H1 (cell line): ENCODE measurements around the gene PLN. TPM values are rescaled to one million over a fixed set of nuclear protein-coding genes. Genes with fewer than 3 reads are reported as not detected.

ENCODE experiments used
- CTCF ChIA-PET: fragments of 300-600 bp; sonication (Branson Sonifier 250); formaldehyde crosslinking; loops from one replicate; lab custom pipeline; 2021; ENCODE audit not compliant: partially characterized antibody; lab: Charles Lee
- POLR2A ChIA-PET: fragments of 300-600 bp; sonication (Branson Sonifier 250); formaldehyde crosslinking; loops from one replicate; lab custom pipeline; 2021; ENCODE audit warnings: inconsistent platforms; ENCODE audit not compliant: partially characterized antibody; lab: Charles Lee
- DNase-seq, 2 experiments: peaks; one replicate each; pipeline versions ENCODE4 v3.0.0 to v3.0.0-alpha.2; 2010 to 2022; ENCODE audit warnings: low spot score in 2 of 2, low read depth in 1 of 2, mixed read lengths in 1 of 2
- FAIRE-seq: peaks from 2 replicates; lab custom pipeline; 2011; peaks lifted over from hg19 to GRCh38; lab: Jason Lieb, UNC
- H2AFZ ChIP-seq: 2 replicates; pipeline ENCODE4 v1.8.1; 2012; ENCODE audit warnings: low read length, inconsistent platforms
- H2AK5ac ChIP-seq: 2 replicates; pipeline ENCODE4 v1.6.1; 2013; ENCODE audit warnings: low read depth, low read length
- H2BK120ac ChIP-seq: replicated peaks from 2 replicates; pipeline ENCODE3; 2013; ENCODE audit warnings: low read depth, low read length, inconsistent platforms
- H2BK12ac ChIP-seq: 2 replicates; pipeline ENCODE4 v1.6.1; 2013; ENCODE audit warnings: low read depth, low read length
- H2BK15ac ChIP-seq: 2 replicates; pipeline ENCODE4 v1.6.1; 2013; ENCODE audit warnings: low read length
- H2BK20ac ChIP-seq: 2 replicates; pipeline ENCODE4 v1.6.1; 2013; ENCODE audit warnings: low read length
- H2BK5ac ChIP-seq: 2 replicates; pipeline ENCODE4 v1.6.1; 2013; ENCODE audit warnings: low read depth, low read length
- H3K14ac ChIP-seq: 2 replicates; pipeline ENCODE4 v1.6.1; 2013; ENCODE audit warnings: inconsistent platforms; ENCODE audit not compliant: insufficient read length
- H3K18ac ChIP-seq: 2 replicates; pipeline ENCODE4 v1.6.1; 2013; ENCODE audit warnings: low read length; ENCODE audit errors: extremely low read depth
- H3K23ac ChIP-seq: 2 replicates; pipeline ENCODE4 v1.6.1; 2013; ENCODE audit warnings: inconsistent platforms; ENCODE audit not compliant: insufficient read length
- H3K23me2 ChIP-seq: 2 replicates; pipeline ENCODE4 v1.6.1; 2013; ENCODE audit warnings: low read depth, low read length
- H3K27ac ChIP-seq: 2 replicates; pipeline ENCODE4 v1.6.1; 2011; ENCODE audit warnings: low read depth, low read length, inconsistent platforms
- H3K27me3 ChIP-seq, 4 experiments: replicated peaks in 1 of 4; 1 replicate in 1 of 4; 2 replicates in 3 of 4; pipeline versions ENCODE4 v1.6.1 to v1.8.1; 2011 to 2013; ENCODE audit warnings: low read length in 3 of 4, mild to moderate bottlenecking in 3 of 4, inconsistent platforms in 2 of 4, mixed read lengths in 2 of 4, moderate library complexity in 1 of 4; ENCODE audit not compliant: control insufficient read depth in 3 of 4, insufficient read depth in 3 of 4; ENCODE audit errors: extremely low read depth in 1 of 4
- H3K36me3 ChIP-seq, 4 experiments: 2 replicates each; pipeline versions ENCODE4 v1.6.1 to v1.8.1; 2011 to 2013; ENCODE audit warnings: mild to moderate bottlenecking in 4 of 4, low read length in 3 of 4, moderate library complexity in 2 of 4, control low read depth in 1 of 4, inconsistent platforms in 1 of 4; ENCODE audit not compliant: insufficient read depth in 4 of 4, control insufficient read depth in 2 of 4
- H3K4ac ChIP-seq: replicated peaks from 2 replicates; pipeline ENCODE3; 2013; ENCODE audit warnings: low read length, low read depth, mixed read lengths, inconsistent platforms; ENCODE audit not compliant: insufficient read length
- H3K4me1 ChIP-seq, 4 experiments: replicated peaks in 1 of 4; 1 replicate in 1 of 4; 2 replicates in 3 of 4; pipeline versions ENCODE4 v1.6.1 to v1.8.1; 2011 to 2013; ENCODE audit warnings: low read length in 3 of 4, inconsistent platforms in 2 of 4, mixed read lengths in 1 of 4; ENCODE audit not compliant: insufficient read depth in 4 of 4, control insufficient read depth in 3 of 4
- H3K4me2 ChIP-seq, 2 experiments: 2 replicates each; pipeline versions ENCODE4 v1.6.1 to v1.8.1; 2011 to 2013; ENCODE audit warnings: low read depth in 2 of 2, low read length in 2 of 2, control low read depth in 1 of 2, inconsistent platforms in 1 of 2, mild to moderate bottlenecking in 1 of 2; ENCODE audit not compliant: insufficient read depth in 1 of 2
- H3K4me3 ChIP-seq, 4 experiments: fragments of 200-600, 300-600 bp in 1 of 4; sonication (generic), shearing (Covaris generic), sonication (Bioruptor Twin) in 1 of 4; 2 replicates each; pipeline versions ENCODE4 v1.5.1 to v1.8.1; 2011 to 2016; ENCODE audit warnings: low read length in 4 of 4, low read depth in 3 of 4, control low read depth in 2 of 4, inconsistent platforms in 2 of 4, mild to moderate bottlenecking in 2 of 4, mixed read lengths in 1 of 4, moderate library complexity in 1 of 4; ENCODE audit not compliant: insufficient read depth in 2 of 4; ENCODE audit errors: extremely low read depth in 1 of 4
- H3K56ac ChIP-seq: replicated peaks from 2 replicates; pipeline ENCODE3; 2013; ENCODE audit warnings: low read depth, mild to moderate bottlenecking, mixed read lengths, low read length, inconsistent platforms; ENCODE audit not compliant: insufficient read length
- H3K79me1 ChIP-seq: 2 replicates; pipeline ENCODE4 v1.6.1; 2013; ENCODE audit warnings: low read depth, low read length, control low read depth
- H3K79me2 ChIP-seq, 2 experiments: 2 replicates each; pipeline versions ENCODE4 v1.6.1 to v1.8.1; 2012 to 2013; ENCODE audit warnings: low read length in 2 of 2, mild to moderate bottlenecking in 2 of 2, inconsistent platforms in 1 of 2; ENCODE audit not compliant: insufficient read depth in 2 of 2, control insufficient read depth in 1 of 2
- H3K9ac ChIP-seq, 4 experiments: replicated peaks in 1 of 4; 1 replicate in 1 of 4; 2 replicates in 3 of 4; pipeline versions ENCODE4 v1.6.1 to v1.8.1; 2011 to 2013; ENCODE audit warnings: low read depth in 3 of 4, low read length in 3 of 4, control low read depth in 2 of 4, mild to moderate bottlenecking in 2 of 4, moderate library complexity in 2 of 4, inconsistent platforms in 1 of 4; ENCODE audit errors: extremely low read depth in 1 of 4
- H3K9me3 ChIP-seq, 2 experiments: 2 replicates each; pipeline versions ENCODE4 v1.6.1 to v1.8.1; 2012 to 2013; ENCODE audit warnings: mild to moderate bottlenecking in 2 of 2, moderate library complexity in 2 of 2, control low read depth in 1 of 2, inconsistent platforms in 1 of 2, low read depth in 1 of 2, low read length in 1 of 2, mixed read lengths in 1 of 2; ENCODE audit not compliant: insufficient read depth in 2 of 2
- H4K20me1 ChIP-seq, 2 experiments: replicated peaks in 1 of 2; 2 replicates each; pipeline versions ENCODE3 to v1.8.1; 2011 to 2013; ENCODE audit warnings: inconsistent platforms in 2 of 2, low read length in 2 of 2, mild to moderate bottlenecking in 1 of 2; ENCODE audit not compliant: insufficient read depth in 2 of 2, control insufficient read depth in 1 of 2
- H4K5ac ChIP-seq: 2 replicates; pipeline ENCODE4 v1.6.1; 2013; ENCODE audit warnings: low read length, low read depth, mixed read lengths, inconsistent platforms; ENCODE audit not compliant: insufficient read length
- H4K8ac ChIP-seq: 2 replicates; pipeline ENCODE4 v1.8.0; 2013; ENCODE audit warnings: mild to moderate bottlenecking, moderate library complexity, low read length, inconsistent platforms; ENCODE audit not compliant: insufficient read depth; ENCODE audit errors: extremely low read depth
- H4K91ac ChIP-seq: replicated peaks from 2 replicates; pipeline ENCODE3; 2013; ENCODE audit warnings: low read length, mixed read lengths, inconsistent platforms; ENCODE audit not compliant: insufficient read length
- ASH2L ChIP-seq: fragments of 200-600, 300-600 bp; sonication (generic); IDR thresholded peaks from one replicate; pipeline ENCODE4 v1.7.1; 2017; ENCODE audit warnings: low read length
- BCL11A ChIP-seq, 2 experiments: IDR thresholded peaks; one replicate each; pipeline ENCODE4 v1.6.1; 2011; ENCODE audit warnings: low read depth in 2 of 2, low read length in 2 of 2, mild to moderate bottlenecking in 2 of 2
- CEBPB ChIP-seq: IDR thresholded peaks from 2 replicates; pipeline ENCODE4 v1.6.1; 2012; ENCODE audit warnings: low read depth, low read length
- POLR2AphosphoS5 ChIP-seq: IDR thresholded peaks from 2 replicates; pipeline ENCODE4 v1.6.1; 2011; ENCODE audit warnings: low read depth, low read length
- TAF7 ChIP-seq: optimal IDR thresholded peaks from 2 replicates; pipeline ENCODE3; 2011; ENCODE audit warnings: low read depth, mild to moderate bottlenecking, inconsistent platforms, low read length, moderate library complexity, borderline replicate concordance
- WGBS, 2 experiments: shearing (Covaris generic) in 1 of 2; methylation state at CpG; one replicate each; pipeline versions ENCODE4 v1.1.6 to v1.1.7; 2013 to 2015; ENCODE audit warnings: low lambda C conversion rate in 2 of 2, mixed read lengths in 2 of 2, inconsistent platforms in 1 of 2, low coverage in 1 of 2, missing lambda C conversion rate in 1 of 2; ENCODE audit not compliant: insufficient replicate concordance in 2 of 2, insufficient coverage in 1 of 2, insufficient read length in 1 of 2; ENCODE audit errors: extremely low coverage in 1 of 2, missing lambda C conversion rate in 1 of 2; 5-methylcytosine and 5-hydroxymethylcytosine counted together
- polyA plus RNA-seq, 7 experiments: library from polyadenylated mRNA; depleted of rRNA in 3 of 7; stranded (reverse) in 5 of 7; unstranded in 2 of 7; fragments of >200 nt in 5 of 7; fragments of 200-250 nt in 2 of 7; gene quantifications; 1 replicate in 5 of 7; 2 replicates in 1 of 7; 4 replicates in 1 of 7; pipeline versions ENCODE4 v1.2.1 to v1.2.3, GENCODE V29; 2011 to 2013; ENCODE audit warnings: missing spikeins in 2 of 7, mixed read lengths in 2 of 7
- total RNA-seq: library from RNA; stranded (reverse); fragmentation: NEBNext Ultra II Directional; extraction: Animal tissue kit (Norgen Biotek cat#: 25700); gene quantifications from 2 replicates; pipeline ENCODE4 v1.2.1, GENCODE V29; 2021

The PLN gene
- total and polyA plus RNA-seq, 2 of the 8 experiments (the other 6 are each of a cell fraction or from before 2014, with no cell fraction given): not detected

DNA sequence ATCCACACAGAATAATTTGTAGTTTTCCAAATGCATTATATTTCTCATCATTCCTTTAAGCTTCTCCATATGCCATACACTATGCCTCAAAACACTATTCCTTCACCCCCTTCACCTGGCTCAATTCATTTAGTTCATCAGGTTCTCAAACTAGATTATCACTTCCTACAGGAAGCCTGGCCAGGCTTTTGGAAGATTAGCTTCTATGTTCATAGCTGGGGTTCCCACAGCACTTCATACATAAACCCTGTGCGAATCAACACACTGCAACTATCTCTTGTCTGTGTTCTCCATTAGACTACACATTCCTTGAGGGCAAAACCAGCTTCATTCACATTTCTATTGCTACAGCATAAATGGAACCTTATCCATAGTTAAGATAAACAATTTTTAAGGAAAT lies 40.5 kb upstream of the PLN start:
- no peaks in the 10 kb centered on the region; a peak in 1 of 4 replicates for H3K79me2 ChIP-seq
- 94% methylated on average over 1 of the region's 1 CpG; no CpG with 5 or more reads in 1 of the 2 experiments for WGBS, 2 experiments
- no peak overlapping the region for H4K91ac ChIP-seq
- no peak overlapping the region for H2BK20ac ChIP-seq
- peaks cover 2% of the 10 kb centered on the region for H3K79me1 ChIP-seq
- ChIA-PET POLR2A (no interaction called here), CTCF (interaction anchor here (0.6 to 1.8 kb wide), 4 partner anchors 72 to 225 kb away, joined by 3 to 8 read pairs (median 4); no protein-coding TSS in a partner anchor)
- H3K9me3 ChIP-seq: no peaks in the 10 kb centered on the region
- no peak overlapping the region for H2BK12ac ChIP-seq
- no peaks in the 10 kb centered on the region for H4K20me1 ChIP-seq
- peaks cover 0 to 4% (median 0%) of the 10 kb centered on the region in 4 experiments; a peak in 1 of 7 replicates for H3K4me1 ChIP-seq
- no peak overlapping the region for H4K8ac ChIP-seq
- H3K56ac ChIP-seq: no peak overlapping the region
- DNase-seq (no peak), FAIRE-seq (no peak)
- no peak overlapping the region for H3K23ac ChIP-seq
- TF ChIP-seq TAF7 (no peak), CEBPB (no peak), BCL11A (IDR thresholded peaks at IDR 0.05; ENCODE audit: low read depth in 2 of 2, low read length in 2 of 2) (no peak), POLR2AphosphoS5 (no peak), ASH2L (no peak)
- H4K5ac ChIP-seq: no peak overlapping the region
- no peak overlapping the region for H3K18ac ChIP-seq
- H2BK15ac ChIP-seq: no peak overlapping the region
- H3K9ac ChIP-seq: no peak overlapping the region
- H3K4me3 ChIP-seq: no peak overlapping the region
- no peak overlapping the region for H2AFZ ChIP-seq
- H2BK5ac ChIP-seq: no peak overlapping the region
- no peak overlapping the region for H3K4ac ChIP-seq
- no peak overlapping the region for H2BK120ac ChIP-seq
- H3K27ac ChIP-seq: no peak overlapping the region
- no peak overlapping the region for H2AK5ac ChIP-seq
- H3K4me2 ChIP-seq: no peak overlapping the region
- H3K23me2 ChIP-seq: no peaks in the 10 kb centered on the region
- H3K27me3 ChIP-seq: no peaks in the 10 kb centered on the region
- no peak overlapping the region for H3K14ac ChIP-seq
- no peaks in the 10 kb centered on the region for H3K36me3 ChIP-seq
